ENCODE measurements around the gene PRXL2B. TPM values are rescaled to one million over a fixed set of nuclear protein-coding genes. Genes with fewer than 3 reads are reported as not detected.
A peak's percentile ranks its signal among the peaks of the same experiment; 100 is the strongest.

PRXL2B gene
- total and polyA plus RNA-seq, 12 donors = 16.9 to 64.0 (median 30.2) TPM

DNA sequence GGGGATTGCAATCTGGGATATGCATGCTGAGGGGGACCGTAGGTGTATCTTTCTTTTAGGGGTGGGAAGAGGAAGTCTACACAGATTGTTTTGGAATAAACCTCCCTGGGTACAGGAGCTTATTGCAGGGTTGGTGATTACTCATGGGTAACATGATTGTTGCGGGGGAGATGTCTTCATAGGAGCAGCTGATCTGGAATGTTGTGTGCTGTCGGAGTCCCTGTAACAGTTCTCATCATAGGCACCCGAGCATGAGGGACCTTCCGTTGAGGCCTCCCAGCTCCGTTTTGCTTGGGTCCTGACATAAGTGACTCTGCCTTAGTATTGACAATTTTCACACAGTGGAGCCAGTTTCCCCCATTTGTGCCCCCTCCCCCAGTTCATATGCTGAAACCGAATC is 4.2 kb upstream of the PRXL2B start:
- Histone ChIP-seq H3K27me3 (peaks cover 5% of the 10 kb centered on the region), H3K4me1 (replicated peaks in 1 of 2) (peaks cover 15 to 17% of the 10 kb centered on the region in 2 donors), H3K27ac (no peak overlapping the region), H3K4me3 (no peak overlapping the region), H3K36me3 (replicated peaks in 1 of 2) (no peaks in the 10 kb centered on the region), H3K9me3 (replicated peaks in 1 of 3) (no peaks in the 10 kb centered on the region)
- 62 to 65% (median 64%) methylated on average over 7 of the region's 7 CpGs for WGBS, 4 donors
- intact Hi-C loops (cut with DNase I) = loop anchor here in 1 of 2 donors (5.0 kb wide), 1 partner anchor 60 kb away; no protein-coding TSS in a partner anchor
- TF ChIP-seq CTCF (IDR thresholded peaks at IDR 0.05) = no peak
- TF ChIP-seq POLR2A (IDR thresholded peaks at IDR 0.05) = no peak
- peak in 1 of 7 donors; percentile 2 for DNase-seq

GRCh38 chr1:2583331-2583791 is 3.2 kb upstream of the PRXL2B start:
- intact Hi-C loops (cut with DNase I) = loop anchor here in 1 of 2 donors (5.0 kb wide), 1 partner anchor 59 kb away; no protein-coding TSS in a partner anchor
- peaks cover 17 to 25% of the 10 kb centered on the region in 2 donors for H3K4me1 ChIP-seq (replicated peaks in 1 of 2)
- DNase-seq = peak in 1 of 7 donors; percentile 6
- WGBS, 4 donors = 53 to 67% (median 64%) methylated on average over 3 to 5 of the region's 5 CpGs
- no peak overlapping the region for H3K4me3 ChIP-seq
- H3K36me3 ChIP-seq (replicated peaks in 1 of 2) = no peaks in the 10 kb centered on the region
- no peaks in the 10 kb centered on the region for H3K9me3 ChIP-seq (replicated peaks in 1 of 3)
- no peak overlapping the region for H3K27ac ChIP-seq
- TF ChIP-seq CTCF (IDR thresholded peaks at IDR 0.05) (no peak), POLR2A (IDR thresholded peaks at IDR 0.05) (no peak)
- no peaks in the 10 kb centered on the region for H3K27me3 ChIP-seq

- 41 to 62% (median 60%) methylated on average over 6 to 14 of the region's 14 CpGs for WGBS, 4 donors
- Histone ChIP-seq H3K27ac (no peak overlapping the region), H3K4me1 (replicated peaks in 1 of 2) (peaks cover 17 to 25% of the 10 kb centered on the region in 2 donors), H3K36me3 (replicated peaks in 1 of 2) (no peaks in the 10 kb centered on the region), H3K27me3 (no peaks in the 10 kb centered on the region), H3K9me3 (replicated peaks in 1 of 3) (no peaks in the 10 kb centered on the region), H3K4me3 (no peak overlapping the region)
- no peak for TF ChIP-seq POLR2A (IDR thresholded peaks at IDR 0.05)
- no peak for TF ChIP-seq CTCF (IDR thresholded peaks at IDR 0.05)
- DNase-seq = peak in 1 of 7 donors; percentile 10
- intact Hi-C loops (cut with DNase I) = loop anchor here in 1 of 2 donors (5.0 kb wide), 1 partner anchor 58 kb away; no protein-coding TSS in a partner anchor
These were observed 2.7 kb upstream of the PRXL2B start for GRCh38 chr1:2583871-2584351.

DNA sequence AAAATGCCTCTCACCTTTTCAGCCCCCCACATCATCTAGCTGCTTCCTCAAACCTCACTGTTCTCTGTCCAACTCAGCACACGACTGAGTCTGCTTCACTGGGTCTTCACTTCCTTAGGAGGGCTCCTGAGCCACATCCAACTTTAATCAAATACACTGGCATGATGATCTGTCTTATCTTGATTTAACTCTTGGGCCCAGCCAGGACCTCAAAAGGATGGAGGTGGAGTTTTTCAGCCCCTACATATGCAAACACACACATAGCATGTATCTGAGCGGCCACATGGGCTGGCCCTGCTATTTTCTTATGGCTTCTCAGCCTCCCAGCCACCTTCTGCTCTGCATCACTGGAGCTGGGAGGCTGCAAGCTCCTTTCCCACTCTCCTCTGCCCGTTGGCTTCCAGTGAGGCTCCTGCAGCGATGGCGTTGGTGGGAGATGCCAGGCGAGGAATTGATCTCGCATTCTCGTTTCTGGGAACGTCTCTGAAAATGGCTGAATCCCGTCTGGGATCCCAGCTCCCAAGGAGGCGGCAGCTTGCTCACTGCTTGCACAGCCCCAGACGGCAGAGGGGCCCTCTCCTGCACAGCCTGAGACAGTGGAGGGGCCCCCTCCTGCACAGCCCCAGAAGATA is 1.8 kb upstream of the PRXL2B start:
- WGBS, 4 donors = 34 to 58% (median 47%) methylated on average over 9 to 12 of the region's 12 CpGs
- intact Hi-C loops (cut with DNase I) = loop anchor here in 1 of 2 donors (5.0 kb wide), 1 partner anchor 57 kb away; no protein-coding TSS in a partner anchor
- no peaks in the 10 kb centered on the region for H3K27me3 ChIP-seq
- H3K9me3 ChIP-seq (replicated peaks in 1 of 3) = no peaks in the 10 kb centered on the region
- no peaks in the 10 kb centered on the region for H3K36me3 ChIP-seq (replicated peaks in 1 of 2)
- TF ChIP-seq POLR2A (IDR thresholded peaks at IDR 0.05) (no peak), CTCF (IDR thresholded peaks at IDR 0.05) (no peak)
- DNase-seq = no peak
- H3K4me3 ChIP-seq = peak overlapping the region in 1 of 4 donors; percentile 71
- H3K27ac ChIP-seq = peak overlapping the region; percentile 84 to 98 (median 93)
- H3K4me1 ChIP-seq (replicated peaks in 1 of 2) = peaks cover 17 to 25% of the 10 kb centered on the region in 2 donors

All from adrenal gland (tissue), 12 donors.